Measurements from ENCODE around the gene CRB2. TPM values are rescaled to one million over a fixed set of nuclear protein-coding genes. Genes with fewer than 3 reads are reported as not detected.

CRB2 gene
- total and polyA plus RNA-seq, 2 donors (not counting 1 experiment from before 2014, with no cell fraction given): 1.4 to 2.4 TPM

DNA sequence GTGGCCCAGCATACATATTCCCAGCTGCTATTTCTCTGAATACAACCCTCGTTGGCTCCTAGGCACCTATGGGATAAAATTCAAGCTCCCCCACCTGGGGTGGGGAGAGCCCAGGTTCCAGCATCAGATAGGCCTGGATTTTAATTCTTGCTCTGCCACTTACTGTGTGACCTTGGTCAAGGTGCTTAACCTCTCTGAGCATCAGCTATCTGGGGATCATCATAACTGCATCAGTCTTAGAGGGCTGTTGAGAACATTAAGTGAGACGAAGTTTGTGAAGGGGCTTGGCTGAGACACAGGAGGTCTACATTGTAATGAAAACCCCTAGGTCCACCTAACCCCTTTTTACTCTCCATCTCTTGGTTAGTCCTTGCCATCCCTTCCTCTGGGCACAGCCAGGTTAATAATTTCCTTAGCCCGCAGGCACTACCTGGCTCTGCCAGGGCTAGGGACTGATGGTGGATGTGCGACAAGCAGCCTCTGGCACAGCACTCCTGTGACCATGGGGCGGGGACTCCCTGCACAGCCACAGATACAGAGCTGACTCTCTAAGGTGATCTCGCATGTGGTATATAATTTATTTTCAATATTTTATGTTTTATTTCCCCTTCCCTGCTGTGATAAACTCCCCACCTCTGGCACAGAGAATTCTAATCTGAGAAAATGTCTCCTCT, 68.7 kb downstream of the CRB2 start:
- intact Hi-C loops (cut with micrococcal nuclease): no loop called here
- Histone ChIP-seq H3K4me3 (ENCODE audit: control extremely low read depth in 1 of 5, extremely low read depth in 1 of 5, insufficient read depth in 1 of 5, low read depth in 2 of 5, low read length in 4 of 5) (no peak overlapping the region), H3K79me2 (ENCODE audit: control insufficient read depth, insufficient read depth, low read length) (no peaks in the 10 kb centered on the region), H3K9ac (ENCODE audit: low read length) (no peak overlapping the region), H4K20me1 (ENCODE audit: control insufficient read depth, insufficient read depth, low read length, poor library complexity, severe bottlenecking) (no peaks in the 10 kb centered on the region), H3K4me1 (ENCODE audit: control insufficient read depth in 2 of 2, insufficient read depth in 2 of 2, low read length in 2 of 2) (peaks cover 6 to 13% of the 10 kb centered on the region in 2 donors), H3K27me3 (replicated peaks in 1 of 4; ENCODE audit: control extremely low read depth in 1 of 4, control insufficient read depth in 3 of 4, insufficient read depth in 4 of 4, low read length in 3 of 4) (no peaks in the 10 kb centered on the region), H3K36me3 (replicated peaks in 1 of 2; ENCODE audit: control extremely low read depth in 1 of 2, control insufficient read depth in 1 of 2, extremely low read depth in 1 of 2, insufficient read depth in 2 of 2, low read length in 1 of 2) (peaks cover 0 to 7% of the 10 kb centered on the region in 2 experiments), H3K9me3 (ENCODE audit: control extremely low read depth in 1 of 3, control insufficient read depth in 2 of 3, insufficient read depth in 1 of 3, low read length in 2 of 3) (peaks cover 0 to 5% (median 0%) of the 10 kb centered on the region in 3 donors), H2AFZ (ENCODE audit: insufficient read depth, low read depth, low read length, poor library complexity, severe bottlenecking) (no peak overlapping the region), H3K27ac (ENCODE audit: low read length in 2 of 2) (no peak overlapping the region), H3K4me2 (replicated peaks; ENCODE audit: low read depth, low read length, poor library complexity, severe bottlenecking) (no peak overlapping the region)
- WGBS (ENCODE audit: insufficient coverage): 100% methylated on average over 1 of the region's 6 CpGs
- DNase-seq (no peak), ATAC-seq (ENCODE audit: low read depth) (no peak)
- peaks cover 32% of the 10 kb centered on the region for H3K4me1 Mint-ChIP-seq
- TF ChIP-seq, protein P1, sequence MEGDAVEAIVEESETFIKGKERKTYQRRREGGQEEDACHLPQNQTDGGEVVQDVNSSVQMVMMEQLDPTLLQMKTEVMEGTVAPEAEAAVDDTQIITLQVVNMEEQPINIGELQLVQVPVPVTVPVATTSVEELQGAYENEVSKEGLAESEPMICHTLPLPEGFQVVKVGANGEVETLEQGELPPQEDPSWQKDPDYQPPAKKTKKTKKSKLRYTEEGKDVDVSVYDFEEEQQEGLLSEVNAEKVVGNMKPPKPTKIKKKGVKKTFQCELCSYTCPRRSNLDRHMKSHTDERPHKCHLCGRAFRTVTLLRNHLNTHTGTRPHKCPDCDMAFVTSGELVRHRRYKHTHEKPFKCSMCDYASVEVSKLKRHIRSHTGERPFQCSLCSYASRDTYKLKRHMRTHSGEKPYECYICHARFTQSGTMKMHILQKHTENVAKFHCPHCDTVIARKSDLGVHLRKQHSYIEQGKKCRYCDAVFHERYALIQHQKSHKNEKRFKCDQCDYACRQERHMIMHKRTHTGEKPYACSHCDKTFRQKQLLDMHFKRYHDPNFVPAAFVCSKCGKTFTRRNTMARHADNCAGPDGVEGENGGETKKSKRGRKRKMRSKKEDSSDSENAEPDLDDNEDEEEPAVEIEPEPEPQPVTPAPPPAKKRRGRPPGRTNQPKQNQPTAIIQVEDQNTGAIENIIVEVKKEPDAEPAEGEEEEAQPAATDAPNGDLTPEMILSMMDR (IDR thresholded peaks at IDR 0.05): no peak
- TF ChIP-seq EZH2 (IDR thresholded peaks at IDR 0.05; ENCODE audit: borderline replicate concordance, insufficient read depth, low read depth, low read length, poor library complexity, severe bottlenecking): no peak
- ChIA-PET CTCF (no interaction called here), POLR2A (no interaction called here)
- no peak overlapping the region for H3K4me3 Mint-ChIP-seq
- no peak overlapping the region for H3K27ac Mint-ChIP-seq
- H3K27me3 Mint-ChIP-seq: no peaks in the 10 kb centered on the region
- no peaks in the 10 kb centered on the region for H3K9me3 Mint-ChIP-seq (ENCODE audit: insufficient read depth)

DNA sequence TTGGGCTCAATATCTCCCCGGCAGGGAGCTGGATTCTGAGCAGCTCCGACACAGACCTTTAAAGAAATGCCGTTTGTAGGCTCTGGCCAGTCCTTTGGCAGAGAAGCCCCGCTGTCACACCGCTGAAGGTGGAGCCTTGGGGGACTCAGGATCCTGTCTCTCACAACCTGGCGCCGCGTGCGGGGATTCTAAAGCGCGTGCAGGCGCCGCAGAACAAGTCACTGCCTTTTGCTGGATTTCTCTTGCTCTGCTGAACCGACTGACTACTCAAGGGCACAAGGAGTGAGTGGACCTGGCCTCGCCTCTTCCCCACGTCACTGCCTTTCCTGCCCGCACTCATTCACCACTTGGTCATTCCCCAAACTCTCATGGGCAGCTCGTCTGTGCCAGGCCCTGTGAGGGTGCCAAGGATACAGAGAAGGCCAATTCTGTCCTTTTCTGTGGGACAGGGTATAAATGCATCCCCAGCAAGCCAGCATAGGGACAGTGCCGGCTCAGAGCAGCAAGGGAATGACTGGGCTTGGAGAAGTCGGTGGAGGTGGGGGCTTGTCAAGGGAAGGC, 69.3 kb downstream of the CRB2 start:
- 99% methylated on average over 17 of the region's 20 CpGs for WGBS (ENCODE audit: insufficient coverage)
- no peak for TF ChIP-seq EZH2 (IDR thresholded peaks at IDR 0.05; ENCODE audit: borderline replicate concordance, insufficient read depth, low read depth, low read length, poor library complexity, severe bottlenecking)
- TF ChIP-seq, protein P1 (IDR thresholded peaks at IDR 0.05): no peak
- peaks cover 32% of the 10 kb centered on the region for H3K4me1 Mint-ChIP-seq
- H3K9ac ChIP-seq (ENCODE audit: low read length): no peak overlapping the region
- ChIA-PET POLR2A (no interaction called here), CTCF (no interaction called here)
- H3K9me3 ChIP-seq (ENCODE audit: control extremely low read depth in 1 of 3, control insufficient read depth in 2 of 3, insufficient read depth in 1 of 3, low read length in 2 of 3): peaks cover 0 to 5% (median 0%) of the 10 kb centered on the region in 3 donors
- H4K20me1 ChIP-seq (ENCODE audit: control insufficient read depth, insufficient read depth, low read length, poor library complexity, severe bottlenecking): no peaks in the 10 kb centered on the region
- ATAC-seq (ENCODE audit: low read depth) (no peak), DNase-seq (no peak)
- H3K4me1 ChIP-seq (ENCODE audit: control insufficient read depth in 2 of 2, insufficient read depth in 2 of 2, low read length in 2 of 2): peaks cover 6 to 13% of the 10 kb centered on the region in 2 donors
- no peak overlapping the region for H3K27ac Mint-ChIP-seq
- peaks cover 0 to 8% of the 10 kb centered on the region in 2 experiments for H3K36me3 ChIP-seq (replicated peaks in 1 of 2; ENCODE audit: control extremely low read depth in 1 of 2, control insufficient read depth in 1 of 2, extremely low read depth in 1 of 2, insufficient read depth in 2 of 2, low read length in 1 of 2)
- no peaks in the 10 kb centered on the region for H3K27me3 Mint-ChIP-seq
- H3K79me2 ChIP-seq (ENCODE audit: control insufficient read depth, insufficient read depth, low read length): no peaks in the 10 kb centered on the region
- no peak overlapping the region for H3K4me3 Mint-ChIP-seq
- H3K4me3 ChIP-seq (ENCODE audit: control extremely low read depth in 1 of 5, extremely low read depth in 1 of 5, insufficient read depth in 1 of 5, low read depth in 2 of 5, low read length in 4 of 5): no peak overlapping the region
- peaks cover 5% of the 10 kb centered on the region for H3K9me3 Mint-ChIP-seq (ENCODE audit: insufficient read depth)
- intact Hi-C loops (cut with micrococcal nuclease): no loop called here
- no peak overlapping the region for H2AFZ ChIP-seq (ENCODE audit: insufficient read depth, low read depth, low read length, poor library complexity, severe bottlenecking)
- no peak overlapping the region for H3K4me2 ChIP-seq (replicated peaks; ENCODE audit: low read depth, low read length, poor library complexity, severe bottlenecking)
- H3K27ac ChIP-seq (ENCODE audit: low read length in 2 of 2): no peak overlapping the region
- H3K27me3 ChIP-seq (replicated peaks in 1 of 4; ENCODE audit: control extremely low read depth in 1 of 4, control insufficient read depth in 3 of 4, insufficient read depth in 4 of 4, low read length in 3 of 4): no peaks in the 10 kb centered on the region
